Upper lobe of right lung (tissue), 1 donor: ENCODE results near the gene CFAP68. TPM values are rescaled to one million over a fixed set of nuclear protein-coding genes. Genes with fewer than 3 reads are reported as not detected.
"Not testable (repeated sequence)": the region's sequence is repeated elsewhere in the genome, so short reads cannot be mapped to it uniquely, and the experiment has no call there.

Experiments
- ATAC-seq: fragments of 200-7000 bp; cut with Tn5 transposase; one replicate; pipeline ENCODE4 v1.9.1; 2020; ENCODE audit warnings: mild to moderate bottlenecking, moderate library complexity
- DNase-seq: peaks from one replicate; pipeline ENCODE4 v3.0.0-alpha.2; 2020
- H3K27ac ChIP-seq: fragments of 200-600 bp; one replicate; pipeline ENCODE4 v1.8.0; 2022
- H3K27me3 ChIP-seq: fragments of 200-600 bp; one replicate; pipeline ENCODE4 v1.8.0; 2022; ENCODE audit warnings: mild to moderate bottlenecking
- H3K36me3 ChIP-seq: fragments of 200-600 bp; one replicate; pipeline ENCODE4 v1.8.0; 2022
- H3K4me1 ChIP-seq: fragments of 200-600 bp; one replicate; pipeline ENCODE4 v1.8.0; 2022
- H3K4me3 ChIP-seq: fragments of 200-600 bp; one replicate; pipeline ENCODE4 v1.8.0; 2022; ENCODE audit warnings: mild to moderate bottlenecking
- H3K9me3 ChIP-seq: fragments of 200-600 bp; one replicate; pipeline ENCODE4 v1.8.0; 2022
- intact Hi-C: fragments of 100-400 bp; cut with DNase I; formaldehyde crosslinking; loops from one replicate; pipeline ENCODE4 v1.11.0; 2022
- total RNA-seq: library from RNA; stranded (reverse); fragmentation: NEBNext Ultra II Directional; extraction: Animal tissue kit (Norgen Biotek cat#: 25700); gene quantifications from one replicate; pipeline ENCODE4 v1.2.1, GENCODE V29; 2021
- TF ChIP-seq, protein P1 (sequence below): fragments of 200-600 bp; IDR thresholded peaks from one replicate; pipeline ENCODE4 v1.8.0; 2022; ENCODE audit warnings: antibody characterized with exemption
- donor health status: DM: no; HTN: yes; CAD: no; lungs with severe emphysema.

CFAP68 gene
- total RNA-seq, 1 donor from 2014 or later = 20.0 TPM

- TF ChIP-seq, protein P1, sequence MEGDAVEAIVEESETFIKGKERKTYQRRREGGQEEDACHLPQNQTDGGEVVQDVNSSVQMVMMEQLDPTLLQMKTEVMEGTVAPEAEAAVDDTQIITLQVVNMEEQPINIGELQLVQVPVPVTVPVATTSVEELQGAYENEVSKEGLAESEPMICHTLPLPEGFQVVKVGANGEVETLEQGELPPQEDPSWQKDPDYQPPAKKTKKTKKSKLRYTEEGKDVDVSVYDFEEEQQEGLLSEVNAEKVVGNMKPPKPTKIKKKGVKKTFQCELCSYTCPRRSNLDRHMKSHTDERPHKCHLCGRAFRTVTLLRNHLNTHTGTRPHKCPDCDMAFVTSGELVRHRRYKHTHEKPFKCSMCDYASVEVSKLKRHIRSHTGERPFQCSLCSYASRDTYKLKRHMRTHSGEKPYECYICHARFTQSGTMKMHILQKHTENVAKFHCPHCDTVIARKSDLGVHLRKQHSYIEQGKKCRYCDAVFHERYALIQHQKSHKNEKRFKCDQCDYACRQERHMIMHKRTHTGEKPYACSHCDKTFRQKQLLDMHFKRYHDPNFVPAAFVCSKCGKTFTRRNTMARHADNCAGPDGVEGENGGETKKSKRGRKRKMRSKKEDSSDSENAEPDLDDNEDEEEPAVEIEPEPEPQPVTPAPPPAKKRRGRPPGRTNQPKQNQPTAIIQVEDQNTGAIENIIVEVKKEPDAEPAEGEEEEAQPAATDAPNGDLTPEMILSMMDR = no peak
- H3K27ac ChIP-seq = peak overlapping the region; percentile 82
- no peak overlapping the region for H3K4me3 ChIP-seq
- intact Hi-C loops = no loop called here
- H3K4me1 ChIP-seq = peaks cover 28% of the 10 kb centered on the region
- no peaks in the 10 kb centered on the region for H3K36me3 ChIP-seq
- no peaks in the 10 kb centered on the region for H3K9me3 ChIP-seq
- ATAC-seq (no peak), DNase-seq (no peak)
- no peaks in the 10 kb centered on the region for H3K27me3 ChIP-seq
Observed at GRCh38 chr11:111923951-111924350, 44.6 kb downstream of the CFAP68 start.

DNA sequence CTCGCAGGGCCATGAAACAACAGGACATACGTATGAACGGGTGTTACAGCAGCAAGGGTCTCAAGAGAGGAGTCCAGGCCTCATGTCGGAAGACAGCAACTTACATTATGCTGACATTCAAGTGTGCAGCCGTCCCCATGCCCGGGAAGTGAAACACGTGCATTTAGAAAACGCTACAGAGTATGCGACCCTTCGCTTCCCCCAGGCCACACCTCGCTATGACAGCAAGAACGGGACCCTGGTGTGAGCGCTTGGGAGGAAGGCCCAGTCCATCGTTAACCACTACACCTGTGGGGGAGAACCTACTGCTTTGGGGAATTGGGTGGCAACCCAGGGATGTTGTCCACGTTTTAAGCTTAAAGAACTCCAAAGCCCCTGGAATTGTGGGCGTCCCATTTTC is 46.6 kb downstream of the CFAP68 start:
- DNase-seq (no peak), ATAC-seq (no peak)
- TF ChIP-seq, protein P1 = no peak
- Histone ChIP-seq H3K36me3 (no peaks in the 10 kb centered on the region), H3K4me3 (no peak overlapping the region), H3K4me1 (peaks cover 28% of the 10 kb centered on the region), H3K27ac (peak overlapping the region; percentile 87), H3K27me3 (no peaks in the 10 kb centered on the region), H3K9me3 (no peaks in the 10 kb centered on the region)
- intact Hi-C loops = no loop called here

DNA sequence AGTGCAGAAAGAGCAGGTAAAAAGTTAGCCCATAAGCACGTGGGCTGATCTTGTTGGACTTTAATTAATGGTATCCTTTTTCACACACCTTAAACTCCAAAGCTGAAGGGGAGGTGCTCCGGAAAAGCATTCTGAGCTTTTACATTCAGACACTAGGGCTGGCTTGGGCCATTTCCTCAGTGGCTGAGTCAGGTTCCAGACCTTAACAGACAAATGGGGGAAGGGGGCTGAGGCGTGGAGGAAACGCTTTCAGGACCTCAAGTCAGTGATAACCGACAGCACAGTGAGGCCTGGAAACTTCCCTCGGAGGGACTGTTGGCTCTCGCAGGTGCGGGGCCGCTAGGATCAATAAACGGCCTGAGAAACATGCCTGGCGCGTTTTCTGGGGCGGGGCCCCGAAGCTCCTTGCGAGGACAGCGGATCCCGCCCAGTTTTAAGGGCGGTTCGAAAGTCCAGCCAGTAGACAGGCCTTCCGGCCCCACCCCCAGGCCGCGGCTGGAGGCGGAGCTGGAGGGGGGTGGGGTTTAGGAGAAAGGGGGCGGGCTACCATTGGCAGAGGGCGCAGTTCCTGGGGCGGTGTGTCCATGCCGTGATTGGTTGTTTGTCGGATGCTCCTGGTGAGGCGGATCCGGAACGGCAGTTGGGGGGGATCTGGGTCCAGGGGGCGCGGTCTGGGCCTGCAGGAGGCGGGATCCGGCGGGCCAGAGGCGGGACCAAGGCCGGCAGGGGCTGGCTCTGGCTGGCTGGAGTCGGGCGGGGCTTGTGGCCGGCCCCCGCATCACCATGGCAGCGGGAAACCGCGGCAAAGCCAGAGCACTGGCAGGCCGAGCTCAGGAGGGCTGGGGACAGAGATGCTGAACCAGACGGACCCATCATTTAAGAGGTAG is 47.4 kb downstream of the CFAP68 start:
- Histone ChIP-seq H3K9me3 (no peaks in the 10 kb centered on the region), H3K27me3 (no peaks in the 10 kb centered on the region), H3K4me3 (peak overlapping the region; percentile 55), H3K36me3 (no peaks in the 10 kb centered on the region), H3K27ac (peak overlapping the region; percentile 87), H3K4me1 (peaks cover 28% of the 10 kb centered on the region)
- ATAC-seq (peak; percentile 97), DNase-seq (peak; percentile 98)
- intact Hi-C loops = no loop called here
- TF ChIP-seq, protein P1 = no peak

GRCh38 chr11:111930472-111930871 is 51.1 kb downstream of the CFAP68 start:
- Histone ChIP-seq H3K9me3 (no peaks in the 10 kb centered on the region), H3K4me3 (no peak overlapping the region), H3K27me3 (no peaks in the 10 kb centered on the region), H3K27ac (no peak overlapping the region), H3K36me3 (no peaks in the 10 kb centered on the region), H3K4me1 (peaks cover 18% of the 10 kb centered on the region)
- no peak for ATAC-seq
- intact Hi-C loops = no loop called here
- TF ChIP-seq, protein P1 = no peak
- no peak for DNase-seq

GRCh38 chr11:111932611-111932950 is 53.2 kb downstream of the CFAP68 start:
- ATAC-seq = no peak
- TF ChIP-seq, protein P1 = no peak
- intact Hi-C loops = no loop called here

DNA sequence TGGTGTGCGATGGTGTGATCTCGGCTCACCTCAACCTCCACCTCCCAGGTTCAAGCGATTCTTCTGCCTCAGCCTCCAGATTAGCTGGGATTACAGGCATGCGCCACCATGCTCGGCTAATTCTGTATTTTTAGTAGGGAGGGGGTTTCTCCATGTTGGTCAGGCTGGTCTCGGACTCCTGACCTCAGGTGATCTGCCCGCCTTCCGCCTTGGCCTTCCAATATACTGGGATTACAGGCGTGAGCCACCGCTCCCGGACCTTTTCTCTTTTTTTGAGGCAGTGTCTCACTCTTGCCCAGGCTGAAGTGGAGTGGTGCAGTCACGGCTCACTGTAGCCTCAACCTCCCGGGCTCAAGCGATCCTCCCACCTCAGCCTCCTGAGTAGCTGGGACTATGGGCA is 53.8 kb downstream of the CFAP68 start:
- H3K27me3 ChIP-seq, DNase-seq, ATAC-seq, intact Hi-C loops, H3K27ac ChIP-seq, H3K36me3 ChIP-seq, H3K9me3 ChIP-seq, H3K4me3 ChIP-seq: not testable (repeated sequence)
- peaks cover 27% of the 10 kb centered on the region for H3K4me1 ChIP-seq

More at GRCh38 chr11:111932611-111932950, 53.2 kb downstream of the CFAP68 start:
- Histone ChIP-seq H3K4me1 (peaks cover 23% of the 10 kb centered on the region), H3K27me3 (no peaks in the 10 kb centered on the region), H3K4me3 (no peak overlapping the region), H3K27ac (no peak overlapping the region), H3K9me3 (no peaks in the 10 kb centered on the region), H3K36me3 (no peaks in the 10 kb centered on the region)
- no peak for DNase-seq
